ENCODE measurements around the gene PACRG.

Gene PACRG

DNA sequence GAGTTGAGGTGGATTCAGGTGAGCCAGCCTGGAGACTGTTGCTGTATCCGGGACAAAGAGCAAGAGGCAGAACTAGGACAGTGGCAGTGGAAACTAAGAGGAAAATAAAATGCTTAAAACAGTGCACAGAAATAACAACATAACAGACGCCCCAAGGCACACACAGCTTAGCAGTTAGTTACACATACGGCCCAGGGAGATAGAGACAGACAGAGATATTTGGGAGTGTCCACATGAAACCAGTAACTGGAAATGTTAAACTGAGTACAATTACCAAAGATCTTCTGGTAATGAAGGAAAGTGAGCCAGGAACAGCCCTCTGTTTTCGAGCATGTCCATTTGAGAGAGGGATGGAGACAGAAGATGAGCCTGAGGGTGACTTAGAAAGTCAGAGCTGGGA, 449.2 kb downstream of the PACRG start:
- FAIRE-seq: no peak
- TF ChIP-seq POLR2AphosphoS5 (IDR thresholded peaks at IDR 0.05; ENCODE audit: low read depth, low read length) (no peak), TAF1 (IDR thresholded peaks at IDR 0.05; ENCODE audit: borderline replicate concordance, low read depth, low read length) (no peak), POLR2A (IDR thresholded peaks at IDR 0.05; ENCODE audit: low read depth, low read length) (no peak)
- no peak for DNase-seq (ENCODE audit: insufficient read length)

DNA sequence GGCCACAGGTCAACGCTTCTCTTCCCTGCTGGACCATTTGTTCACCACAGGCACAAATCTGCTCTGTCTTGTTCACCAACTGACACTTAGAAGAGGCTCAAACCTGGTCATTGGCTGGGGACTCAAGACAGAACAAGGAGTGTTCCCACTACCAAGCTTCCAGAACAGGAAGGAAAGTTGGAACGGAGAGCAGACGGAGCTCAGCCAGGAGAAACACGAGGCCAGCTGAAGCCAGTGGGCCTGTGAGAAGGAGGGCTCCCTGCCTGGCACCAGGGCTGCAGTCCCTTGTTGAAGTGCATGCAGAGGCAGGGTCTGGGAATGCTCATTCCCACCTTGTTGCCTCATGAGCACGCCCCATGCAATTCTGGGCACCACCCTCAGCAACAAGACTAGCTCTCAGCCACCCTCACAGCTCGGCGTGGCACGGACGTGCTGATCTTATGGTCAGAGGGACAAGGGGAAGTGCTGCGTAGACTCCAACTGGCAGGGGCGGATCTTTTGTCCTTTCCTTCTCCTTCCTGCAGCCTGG, 450.2 kb downstream of the PACRG start:
- FAIRE-seq (no peak), DNase-seq (ENCODE audit: insufficient read length) (no peak)
- no peak for TF ChIP-seq TAF1 (IDR thresholded peaks at IDR 0.05; ENCODE audit: borderline replicate concordance, low read depth, low read length)

DNA sequence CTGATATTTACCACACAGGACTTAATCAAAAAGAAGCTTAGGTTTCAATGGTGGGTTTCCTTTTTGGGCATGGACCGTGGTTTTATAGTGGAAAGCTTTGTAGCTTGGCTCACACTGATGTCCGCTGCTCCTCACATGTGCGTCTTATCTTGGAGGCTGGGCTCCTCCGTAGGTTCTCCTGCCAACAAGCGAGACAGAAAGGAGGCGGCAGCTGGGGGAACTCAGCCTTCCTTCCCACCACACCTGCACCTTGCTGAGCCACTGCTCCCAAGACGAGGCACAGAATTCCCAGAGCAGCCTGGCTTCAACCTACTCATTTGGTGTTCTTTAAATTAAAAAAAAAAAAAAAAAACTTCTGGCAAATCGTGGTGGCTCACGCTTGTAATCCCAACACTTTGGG, 451.3 kb downstream of the PACRG start:
- DNase-seq (ENCODE audit: insufficient read length): no peak
- no peak for FAIRE-seq
- no peak for TF ChIP-seq POLR2AphosphoS5 (IDR thresholded peaks at IDR 0.05; ENCODE audit: low read depth, low read length)
- TF ChIP-seq TAF1 (IDR thresholded peaks at IDR 0.05; ENCODE audit: borderline replicate concordance, low read depth, low read length): no peak
- TF ChIP-seq POLR2A (IDR thresholded peaks at IDR 0.05; ENCODE audit: low read depth, low read length): no peak

DNA sequence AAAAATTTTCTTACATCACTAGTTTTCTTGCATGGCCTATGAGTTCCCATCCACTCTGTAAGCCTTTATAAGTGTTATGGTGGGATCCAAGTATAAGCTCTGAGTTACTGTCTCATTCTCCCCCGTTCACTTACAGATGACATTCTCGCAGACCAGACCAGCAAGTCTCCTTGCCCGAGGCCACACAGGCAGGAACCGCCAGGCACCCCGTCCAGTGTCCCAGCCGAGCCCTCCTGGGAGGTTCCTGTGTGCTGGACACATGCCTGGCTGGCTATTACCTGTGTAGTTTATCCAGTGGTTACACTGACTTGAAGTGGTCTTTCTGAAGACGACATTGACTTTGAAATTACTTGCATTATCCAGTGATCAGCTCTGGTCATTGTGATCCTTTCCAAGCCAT, 451.9 kb downstream of the PACRG start:
- FAIRE-seq: no peak
- TF ChIP-seq POLR2AphosphoS5 (IDR thresholded peaks at IDR 0.05; ENCODE audit: low read depth, low read length) (no peak), TAF1 (IDR thresholded peaks at IDR 0.05; ENCODE audit: borderline replicate concordance, low read depth, low read length) (no peak), POLR2A (IDR thresholded peaks at IDR 0.05; ENCODE audit: low read depth, low read length) (no peak)
- no peak for DNase-seq (ENCODE audit: insufficient read length)

DNA sequence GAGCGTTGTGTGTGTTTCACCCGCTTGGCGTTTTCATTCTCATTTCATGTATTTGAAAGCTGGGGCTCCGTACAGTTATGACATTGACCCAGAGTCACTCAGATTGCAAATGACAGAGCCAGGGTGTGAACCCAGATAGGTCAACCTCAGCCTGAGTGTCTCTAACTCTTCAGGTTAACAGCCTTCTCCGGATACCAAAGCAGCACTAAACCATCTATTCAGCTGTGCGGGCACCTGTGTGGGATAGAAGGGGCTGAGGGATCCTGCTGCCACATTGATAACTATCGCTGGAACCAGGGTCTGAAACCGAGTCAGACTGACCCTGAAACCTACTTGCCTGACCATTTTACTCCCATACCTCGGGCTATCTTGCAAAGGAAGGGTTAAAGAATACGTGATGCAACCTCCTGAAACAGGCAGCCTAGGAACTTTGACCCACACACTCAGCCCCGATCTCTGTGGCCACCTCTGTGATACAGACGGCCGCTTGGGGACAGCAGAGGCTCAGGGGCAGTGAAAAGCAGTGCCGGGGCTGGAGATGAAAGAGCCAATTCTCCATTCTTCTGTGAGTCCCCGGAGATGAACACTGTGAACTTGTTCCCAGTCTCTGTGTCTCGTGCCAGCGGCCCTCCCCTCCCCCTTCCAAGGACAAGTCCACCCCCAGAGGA, 453.2 kb downstream of the PACRG start:
- DNase-seq (ENCODE audit: insufficient read length) (no peak), FAIRE-seq (no peak)
- TF ChIP-seq TAF1 (IDR thresholded peaks at IDR 0.05; ENCODE audit: borderline replicate concordance, low read depth, low read length) (no peak), POLR2AphosphoS5 (IDR thresholded peaks at IDR 0.05; ENCODE audit: low read depth, low read length) (no peak), POLR2A (IDR thresholded peaks at IDR 0.05; ENCODE audit: low read depth, low read length) (no peak)

DNA sequence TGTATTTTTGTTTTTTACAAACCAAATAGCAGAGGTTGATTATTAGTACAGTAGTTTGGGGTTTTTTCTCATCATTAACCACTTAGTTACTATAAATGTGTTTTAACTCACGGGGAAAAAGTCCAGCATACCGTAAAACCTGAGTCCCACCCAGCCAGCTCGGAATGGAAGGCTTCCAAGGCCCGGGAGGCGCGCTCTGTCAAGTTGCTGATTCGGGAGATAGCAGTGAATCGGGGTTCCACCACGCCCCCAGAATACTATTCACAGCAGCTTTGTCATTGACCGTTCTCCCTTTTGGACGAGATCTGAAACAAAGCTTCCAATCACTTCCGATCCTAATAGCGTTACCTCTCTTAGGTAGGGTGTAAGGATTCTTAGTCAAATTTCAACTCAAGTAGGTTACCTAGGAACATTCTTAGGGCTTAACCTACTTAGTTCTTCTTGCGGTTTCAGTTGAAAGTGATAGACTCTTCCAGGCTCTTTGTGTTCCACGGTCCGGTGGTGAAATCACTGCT, 453.9 kb downstream of the PACRG start:
- FAIRE-seq (no peak), DNase-seq (ENCODE audit: insufficient read length) (no peak)
- TF ChIP-seq TAF1 (IDR thresholded peaks at IDR 0.05; ENCODE audit: borderline replicate concordance, low read depth, low read length) (no peak), POLR2A (IDR thresholded peaks at IDR 0.05; ENCODE audit: low read depth, low read length) (no peak), POLR2AphosphoS5 (IDR thresholded peaks at IDR 0.05; ENCODE audit: low read depth, low read length) (no peak)

DNA sequence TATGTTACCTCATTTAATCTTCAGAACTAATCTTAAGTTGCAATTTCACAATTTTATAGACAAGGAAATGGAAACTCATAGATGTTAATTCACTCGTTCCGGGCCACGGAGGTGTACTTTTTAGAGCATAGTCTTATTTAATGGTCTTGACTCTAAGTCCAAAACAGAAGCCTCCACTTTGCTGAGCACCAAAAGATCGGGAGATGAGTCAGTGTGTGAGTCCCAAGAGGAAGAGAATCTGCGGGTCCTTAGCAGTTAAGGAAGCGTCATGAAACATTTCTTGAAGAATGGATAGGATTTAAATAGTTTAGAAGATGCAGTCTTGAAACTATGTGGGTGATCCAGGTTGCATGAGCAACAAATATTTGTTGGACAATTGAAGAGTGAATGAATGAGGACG, 454.9 kb downstream of the PACRG start:
- TF ChIP-seq POLR2AphosphoS5 (IDR thresholded peaks at IDR 0.05; ENCODE audit: low read depth, low read length): no peak
- TF ChIP-seq TAF1 (IDR thresholded peaks at IDR 0.05; ENCODE audit: borderline replicate concordance, low read depth, low read length): no peak
- TF ChIP-seq POLR2A (IDR thresholded peaks at IDR 0.05; ENCODE audit: low read depth, low read length): no peak
- FAIRE-seq (no peak), DNase-seq (ENCODE audit: insufficient read length) (no peak)

DNA sequence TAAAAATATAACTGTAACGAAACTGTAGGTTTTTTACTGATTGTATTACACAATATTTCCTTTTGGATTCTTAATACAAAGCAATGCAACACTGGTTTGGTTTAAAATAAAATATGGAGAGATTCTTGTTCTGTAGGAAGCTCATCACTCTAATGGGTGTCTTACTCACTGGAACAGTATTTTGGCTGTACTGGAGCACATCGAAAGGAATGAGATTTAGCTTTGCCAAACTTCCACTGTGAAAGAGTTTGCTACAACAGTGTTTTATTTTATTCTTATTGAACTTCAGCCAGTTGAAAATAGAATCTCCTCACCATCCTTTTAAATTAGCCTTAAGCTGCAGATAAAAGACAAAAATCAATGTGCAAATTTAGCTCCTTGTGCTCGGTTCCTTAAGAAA, 456.0 kb downstream of the PACRG start:
- DNase-seq (ENCODE audit: insufficient read length) (no peak), FAIRE-seq (no peak)
- TF ChIP-seq POLR2AphosphoS5 (IDR thresholded peaks at IDR 0.05; ENCODE audit: low read depth, low read length): no peak
- no peak for TF ChIP-seq POLR2A (IDR thresholded peaks at IDR 0.05; ENCODE audit: low read depth, low read length)
- TF ChIP-seq TAF1 (IDR thresholded peaks at IDR 0.05; ENCODE audit: borderline replicate concordance, low read depth, low read length): no peak

DNA sequence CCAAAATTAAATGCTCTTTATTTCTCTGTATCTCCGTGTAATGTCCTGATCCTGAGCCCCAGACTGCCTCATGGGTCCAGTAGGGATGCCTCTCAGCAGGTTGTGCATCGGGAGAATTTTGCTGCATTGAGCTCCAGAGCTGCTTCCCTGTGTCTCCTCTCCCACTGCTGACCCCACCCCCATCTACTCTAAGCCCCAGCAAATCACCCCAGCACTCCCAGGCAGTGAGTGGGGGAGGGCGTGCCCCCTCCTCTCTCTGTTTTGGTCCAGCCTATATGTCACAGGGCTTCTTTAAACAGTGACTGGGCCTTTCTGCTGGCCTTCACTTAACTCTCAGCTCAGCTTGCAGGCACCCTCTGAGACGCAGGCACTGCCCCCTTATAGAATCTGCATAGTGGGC, 458.0 kb downstream of the PACRG start:
- no peak for DNase-seq (ENCODE audit: insufficient read length)
- FAIRE-seq: no peak
- no peak for TF ChIP-seq TAF1 (IDR thresholded peaks at IDR 0.05; ENCODE audit: borderline replicate concordance, low read depth, low read length)
- TF ChIP-seq POLR2AphosphoS5 (IDR thresholded peaks at IDR 0.05; ENCODE audit: low read depth, low read length): no peak
- no peak for TF ChIP-seq POLR2A (IDR thresholded peaks at IDR 0.05; ENCODE audit: low read depth, low read length)

DNA sequence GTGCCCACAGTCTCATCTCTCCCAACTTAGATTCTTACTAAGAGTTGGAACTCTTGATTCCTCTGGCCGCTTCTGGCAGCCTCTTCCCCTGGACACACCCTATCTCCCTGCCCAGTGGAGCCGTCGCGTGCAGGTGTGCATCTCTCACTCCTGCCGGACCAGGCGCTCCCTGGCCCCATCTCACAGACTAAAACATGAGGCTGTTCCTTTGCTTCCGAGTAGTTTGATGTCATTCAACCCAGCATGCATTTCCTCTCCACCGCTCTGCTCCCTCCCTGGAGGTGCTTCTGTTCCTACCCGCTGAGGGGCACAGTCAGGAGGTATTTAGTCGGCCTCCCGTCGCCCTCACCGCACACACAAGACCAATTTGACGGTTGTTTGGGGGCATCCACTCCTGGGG, 458.8 kb downstream of the PACRG start:
- TF ChIP-seq TAF1 (IDR thresholded peaks at IDR 0.05; ENCODE audit: borderline replicate concordance, low read depth, low read length): no peak
- FAIRE-seq (no peak), DNase-seq (ENCODE audit: insufficient read length) (no peak)

DNA sequence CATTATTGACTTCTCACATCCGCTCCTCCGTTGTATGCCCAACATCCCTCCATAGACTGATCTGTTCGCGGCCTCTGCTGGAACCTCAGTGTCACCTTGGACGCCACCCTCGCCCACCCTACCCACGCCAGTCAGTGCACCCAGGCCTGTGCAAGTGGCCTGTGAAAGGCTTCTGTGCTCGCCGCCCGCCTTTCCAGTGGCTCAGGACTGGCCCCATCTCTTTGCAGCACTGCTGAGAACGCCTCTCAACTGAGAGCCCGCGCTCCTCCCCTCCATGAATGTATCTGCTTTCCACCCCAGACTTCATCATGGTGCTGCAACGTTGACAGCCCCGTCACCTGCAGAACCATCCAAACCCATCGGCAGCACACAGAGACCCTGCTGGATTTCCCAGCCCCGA, 459.4 kb downstream of the PACRG start:
- FAIRE-seq: no peak
- no peak for DNase-seq (ENCODE audit: insufficient read length)
- TF ChIP-seq TAF1 (IDR thresholded peaks at IDR 0.05; ENCODE audit: borderline replicate concordance, low read depth, low read length) (no peak), POLR2AphosphoS5 (IDR thresholded peaks at IDR 0.05; ENCODE audit: low read depth, low read length) (no peak), POLR2A (IDR thresholded peaks at IDR 0.05; ENCODE audit: low read depth, low read length) (no peak)

DNA sequence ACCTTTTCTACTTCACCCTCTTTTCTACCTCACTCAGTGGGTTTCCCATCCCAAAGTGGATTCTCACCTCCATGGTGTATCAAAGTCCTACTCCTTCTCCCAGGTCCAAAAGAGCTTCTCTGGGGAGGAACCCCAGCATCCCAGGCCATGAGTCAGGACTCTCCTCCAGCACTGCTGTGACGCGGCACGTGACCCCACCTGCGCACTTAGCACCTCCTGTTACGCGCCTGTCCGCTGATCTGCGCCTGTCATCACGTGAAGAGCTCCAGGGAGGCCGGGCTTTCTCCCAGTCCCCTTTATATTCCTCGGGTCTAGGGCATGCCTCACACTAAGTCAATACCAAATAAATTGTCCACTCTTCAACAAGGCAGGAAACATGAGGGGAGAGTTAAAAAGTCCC, 459.8 kb downstream of the PACRG start:
- no peak for DNase-seq (ENCODE audit: insufficient read length)
- TF ChIP-seq TAF1 (IDR thresholded peaks at IDR 0.05; ENCODE audit: borderline replicate concordance, low read depth, low read length) (no peak), POLR2A (IDR thresholded peaks at IDR 0.05; ENCODE audit: low read depth, low read length) (no peak), POLR2AphosphoS5 (IDR thresholded peaks at IDR 0.05; ENCODE audit: low read depth, low read length) (no peak)
- FAIRE-seq: no peak

Measured in GM12892 (cell line).